GM18508 (cell line): ENCODE results near the gene BCORL1.

ENCODE experiments used
- ATAC-seq: cut with Tn5 transposase; IDR thresholded peaks from one replicate; pipeline ENCODE4 v1.9.1; 2021; ENCODE audit warnings: moderate number of reproducible peaks; ENCODE audit not compliant: insufficient read depth, unreplicated experiment

BCORL1 gene

GRCh38 chrX:130012683-130013082 lies 30.2 kb downstream of the BCORL1 start:
- no peak for ATAC-seq

GRCh38 chrX:130013661-130014060 lies 31.2 kb downstream of the BCORL1 start:
- ATAC-seq, result no peak

- ATAC-seq, result no peak
Measured at GRCh38 chrX:130014356-130014755, 31.9 kb downstream of the BCORL1 start.

GRCh38 chrX:130014770-130015169 lies 32.3 kb downstream of the BCORL1 start:
- no peak for ATAC-seq

- ATAC-seq, result no peak
Measured at GRCh38 chrX:130015181-130015580, 32.7 kb downstream of the BCORL1 start.

GRCh38 chrX:130018143-130018542 lies 35.7 kb downstream of the BCORL1 start:
- no peak for ATAC-seq

- ATAC-seq, result no peak
Measured at GRCh38 chrX:130020661-130021324, 38.4 kb downstream of the BCORL1 start.

- ATAC-seq, result peak; percentile 97
Measured at GRCh38 chrX:130024127-130024526, 41.7 kb downstream of the BCORL1 start.

- no peak for ATAC-seq
Measured at GRCh38 chrX:130025256-130025655, 42.8 kb downstream of the BCORL1 start.

GRCh38 chrX:130027569-130027968 lies 45.1 kb downstream of the BCORL1 start:
- ATAC-seq, result no peak

GRCh38 chrX:130028196-130028595 lies 45.8 kb downstream of the BCORL1 start:
- no peak for ATAC-seq

- no peak for ATAC-seq
Measured at GRCh38 chrX:130030826-130031225, 48.4 kb downstream of the BCORL1 start.

- no peak for ATAC-seq
Measured at GRCh38 chrX:130032552-130032951, 50.1 kb downstream of the BCORL1 start.

- ATAC-seq, result no peak
Measured at GRCh38 chrX:130034178-130034577, 51.7 kb downstream of the BCORL1 start.

- no peak for ATAC-seq
Measured at GRCh38 chrX:130039847-130040246, 57.4 kb downstream of the BCORL1 start.

- ATAC-seq, result no peak
Measured at GRCh38 chrX:130047416-130047815, 65.0 kb downstream of the BCORL1 start.

GRCh38 chrX:130048686-130049222 lies 66.3 kb downstream of the BCORL1 start:
- no peak for ATAC-seq

GRCh38 chrX:130049821-130050220 lies 67.4 kb downstream of the BCORL1 start:
- ATAC-seq, result no peak

GRCh38 chrX:130051176-130051845 lies 68.9 kb downstream of the BCORL1 start:
- no peak for ATAC-seq

GRCh38 chrX:130053236-130053635 lies 70.8 kb downstream of the BCORL1 start:
- no peak for ATAC-seq

- no peak for ATAC-seq
Measured at GRCh38 chrX:130055103-130055502, 72.7 kb downstream of the BCORL1 start.

GRCh38 chrX:130055899-130056298 lies 73.5 kb downstream of the BCORL1 start:
- no peak for ATAC-seq
